Measurements from ENCODE around the gene OR1L8. TPM values are rescaled to one million over a fixed set of nuclear protein-coding genes. Genes with fewer than 3 reads are reported as not detected.
A peak's percentile ranks its signal among the peaks of the same experiment; 100 is the strongest.
"Not testable (repeated sequence)": the region's sequence is repeated elsewhere in the genome, so short reads cannot be mapped to it uniquely, and the experiment has no call there.

OR1L8 gene
- total RNA-seq, 1 donor from 2014 or later: 0.67 TPM

GRCh38 chr9:122552812-122553211, 30.4 kb downstream of the OR1L8 start, which contains the start of gene OR1N2:
Gene OR1N2 (plus strand): TSS chr9:122553112. CDS start chr9:122553212, 100 bp downstream.
- TF ChIP-seq CTCF (IDR thresholded peaks at IDR 0.05; ENCODE audit: insufficient read depth, low read length, poor library complexity, severe bottlenecking): no peak
- peaks cover 4% of the 10 kb centered on the region for H3K27me3 ChIP-seq (ENCODE audit: control insufficient read depth, insufficient read depth, low read length)
- no peaks in the 10 kb centered on the region for H3K36me3 ChIP-seq (ENCODE audit: control insufficient read depth, insufficient read depth, low read length)
- no peak within 1 kb of the TSS for H3K4me3 ChIP-seq (ENCODE audit: low read depth, low read length)
- no peak for DNase-seq (ENCODE audit: low read depth)

- no peak for TF ChIP-seq CTCF (IDR thresholded peaks at IDR 0.05; ENCODE audit: insufficient read depth, low read length, poor library complexity, severe bottlenecking)
- Histone ChIP-seq H3K36me3 (ENCODE audit: control insufficient read depth, insufficient read depth, low read length) (no peaks in the 10 kb centered on the region), H3K4me3 (ENCODE audit: low read depth, low read length) (no peak overlapping the region), H3K27me3 (ENCODE audit: control insufficient read depth, insufficient read depth, low read length) (peaks cover 4% of the 10 kb centered on the region)
- no peak for DNase-seq (ENCODE audit: low read depth)
These were observed 31.8 kb downstream of the OR1L8 start for GRCh38 chr9:122551371-122551770.

GRCh38 chr9:122546196-122546595, 37.0 kb downstream of the OR1L8 start:
- Histone ChIP-seq H3K36me3 (ENCODE audit: control insufficient read depth, insufficient read depth, low read length) (no peaks in the 10 kb centered on the region), H3K27me3 (ENCODE audit: control insufficient read depth, insufficient read depth, low read length) (no peaks in the 10 kb centered on the region), H3K4me3 (ENCODE audit: low read depth, low read length) (no peak overlapping the region)
- DNase-seq (ENCODE audit: low read depth): no peak
- no peak for TF ChIP-seq CTCF (IDR thresholded peaks at IDR 0.05; ENCODE audit: insufficient read depth, low read length, poor library complexity, severe bottlenecking)

- H3K27me3 ChIP-seq (ENCODE audit: control insufficient read depth, insufficient read depth, low read length): no peaks in the 10 kb centered on the region
- H3K4me3 ChIP-seq (ENCODE audit: low read depth, low read length): no peak overlapping the region
- no peak for TF ChIP-seq CTCF (IDR thresholded peaks at IDR 0.05; ENCODE audit: insufficient read depth, low read length, poor library complexity, severe bottlenecking)
These were observed 44.4 kb downstream of the OR1L8 start for GRCh38 chr9:122538757-122539156.

GRCh38 chr9:122537066-122537465, 46.1 kb downstream of the OR1L8 start:
- not testable (repeated sequence) for H3K4me3 ChIP-seq (ENCODE audit: low read depth, low read length); H3K36me3 ChIP-seq (ENCODE audit: control insufficient read depth, insufficient read depth, low read length); H3K27me3 ChIP-seq (ENCODE audit: control insufficient read depth, insufficient read depth, low read length)
- peak; percentile 25 for DNase-seq (ENCODE audit: low read depth)

More at GRCh38 chr9:122538757-122539156, 44.4 kb downstream of the OR1L8 start:
- DNase-seq (ENCODE audit: low read depth): no peak
- no peaks in the 10 kb centered on the region for H3K36me3 ChIP-seq (ENCODE audit: control insufficient read depth, insufficient read depth, low read length)

DNA sequence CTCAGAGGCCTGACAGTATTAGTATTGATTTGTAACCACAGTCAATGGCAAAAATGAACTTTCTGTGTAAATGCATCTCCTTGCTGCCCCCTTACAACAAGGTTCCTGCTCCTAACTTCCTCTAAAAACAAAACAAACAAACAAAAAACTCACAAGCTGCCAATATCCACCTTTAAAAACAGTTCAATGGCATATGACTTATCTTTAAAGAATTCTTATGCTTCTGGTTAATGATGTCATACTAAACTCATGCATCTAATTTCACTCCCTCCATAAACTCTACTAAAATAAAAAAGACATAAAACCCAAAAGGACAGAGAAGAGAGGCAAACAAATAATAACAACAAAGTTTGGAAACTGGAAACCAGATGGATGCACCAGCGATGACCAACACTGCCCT, 47.0 kb downstream of the OR1L8 start:
- no peak for DNase-seq (ENCODE audit: low read depth)
- Histone ChIP-seq H3K36me3 (ENCODE audit: control insufficient read depth, insufficient read depth, low read length) (no peaks in the 10 kb centered on the region), H3K4me3 (ENCODE audit: low read depth, low read length) (no peak overlapping the region), H3K27me3 (ENCODE audit: control insufficient read depth, insufficient read depth, low read length) (no peaks in the 10 kb centered on the region)
- TF ChIP-seq CTCF (IDR thresholded peaks at IDR 0.05; ENCODE audit: insufficient read depth, low read length, poor library complexity, severe bottlenecking): no peak

GRCh38 chr9:122531157-122531556, 52.0 kb downstream of the OR1L8 start:
- H3K36me3 ChIP-seq (ENCODE audit: control insufficient read depth, insufficient read depth, low read length); H3K4me3 ChIP-seq (ENCODE audit: low read depth, low read length); DNase-seq (ENCODE audit: low read depth); H3K27me3 ChIP-seq (ENCODE audit: control insufficient read depth, insufficient read depth, low read length): not testable (repeated sequence)
